ENCODE data around the gene TMEM273. TPM values are rescaled to one million over a fixed set of nuclear protein-coding genes. Genes with fewer than 3 reads are reported as not detected.

TMEM273 gene
- total RNA-seq, 1 experiment from 2014 or later, result 0.09 TPM

DNA sequence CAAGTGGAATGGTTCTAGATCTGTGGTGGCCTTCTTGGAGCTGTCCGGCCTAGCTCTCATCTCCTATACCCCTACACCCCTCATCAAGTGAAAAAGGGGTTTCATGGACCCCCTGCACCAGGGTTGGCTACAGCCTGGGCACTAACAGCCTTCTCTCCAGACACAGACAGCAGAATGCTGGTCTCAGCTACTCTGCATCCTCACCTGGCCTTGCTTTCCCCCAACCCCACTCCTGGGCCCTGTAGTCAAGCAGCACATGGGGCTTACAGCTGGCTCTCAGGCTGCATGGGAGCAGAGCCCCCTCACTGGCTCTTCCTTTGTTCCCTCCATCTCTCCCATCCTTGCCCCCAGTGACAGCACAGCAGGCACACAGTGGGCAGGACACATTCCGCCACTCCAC, 20.8 kb upstream of the TMEM273 start (continued):
- no peak for TF ChIP-seq ZSCAN18 (CRISPR knock-in tag; IDR thresholded peaks at IDR 0.05)
- TF ChIP-seq FOXJ3 (CRISPR knock-in tag; IDR thresholded peaks at IDR 0.05; ENCODE audit: borderline replicate concordance), result no peak
- no peak for TF ChIP-seq NR1H2 (CRISPR knock-in tag; IDR thresholded peaks at IDR 0.05)
- TF ChIP-seq MYBL2 (CRISPR knock-in tag; IDR thresholded peaks at IDR 0.05), result no peak
- TF ChIP-seq ELF4 (CRISPR knock-in tag; IDR thresholded peaks at IDR 0.05; ENCODE audit: low read depth), result no peak
- TF ChIP-seq SMAD3 (CRISPR knock-in tag; IDR thresholded peaks at IDR 0.05; ENCODE audit: borderline replicate concordance), result no peak
- TF ChIP-seq, protein P1, sequence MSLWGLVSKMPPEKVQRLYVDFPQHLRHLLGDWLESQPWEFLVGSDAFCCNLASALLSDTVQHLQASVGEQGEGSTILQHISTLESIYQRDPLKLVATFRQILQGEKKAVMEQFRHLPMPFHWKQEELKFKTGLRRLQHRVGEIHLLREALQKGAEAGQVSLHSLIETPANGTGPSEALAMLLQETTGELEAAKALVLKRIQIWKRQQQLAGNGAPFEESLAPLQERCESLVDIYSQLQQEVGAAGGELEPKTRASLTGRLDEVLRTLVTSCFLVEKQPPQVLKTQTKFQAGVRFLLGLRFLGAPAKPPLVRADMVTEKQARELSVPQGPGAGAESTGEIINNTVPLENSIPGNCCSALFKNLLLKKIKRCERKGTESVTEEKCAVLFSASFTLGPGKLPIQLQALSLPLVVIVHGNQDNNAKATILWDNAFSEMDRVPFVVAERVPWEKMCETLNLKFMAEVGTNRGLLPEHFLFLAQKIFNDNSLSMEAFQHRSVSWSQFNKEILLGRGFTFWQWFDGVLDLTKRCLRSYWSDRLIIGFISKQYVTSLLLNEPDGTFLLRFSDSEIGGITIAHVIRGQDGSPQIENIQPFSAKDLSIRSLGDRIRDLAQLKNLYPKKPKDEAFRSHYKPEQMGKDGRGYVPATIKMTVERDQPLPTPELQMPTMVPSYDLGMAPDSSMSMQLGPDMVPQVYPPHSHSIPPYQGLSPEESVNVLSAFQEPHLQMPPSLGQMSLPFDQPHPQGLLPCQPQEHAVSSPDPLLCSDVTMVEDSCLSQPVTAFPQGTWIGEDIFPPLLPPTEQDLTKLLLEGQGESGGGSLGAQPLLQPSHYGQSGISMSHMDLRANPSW (CRISPR knock-in tag; conservative IDR thresholded peaks at IDR 0.05; ENCODE audit: low read depth), result no peak
- no peak for TF ChIP-seq HMGA2 (CRISPR knock-in tag; IDR thresholded peaks at IDR 0.05)

- Mint-ChIP-seq H3K36me3 (peaks cover 4% of the 10 kb centered on the region; the same call in 1 of the 2 replicates), H3K4me1 (peaks cover 7% of the 10 kb centered on the region), H3K27ac (no peak overlapping the region), H3K4me3 (no peak overlapping the region), H3K9me3 (peaks cover 19% of the 10 kb centered on the region), H3K27me3 (ENCODE audit: low read depth) (no peaks in the 10 kb centered on the region; the same call in none of the 2 replicates)
- ATAC-seq (no peak), DNase-seq (ENCODE audit: low spot score) (no peak)
- ChIA-PET CTCF (no interaction called here), POLR2A (no interaction called here)
- TF ChIP-seq CBFB (CRISPR knock-in tag; IDR thresholded peaks at IDR 0.05; ENCODE audit: low read depth), result no peak
- no peak for TF ChIP-seq E2F1 (CRISPR knock-in tag; IDR thresholded peaks at IDR 0.05)
- TF ChIP-seq SMAD4 (CRISPR knock-in tag; IDR thresholded peaks at IDR 0.05), result no peak
- no peak for TF ChIP-seq NFATC4 (CRISPR knock-in tag; IDR thresholded peaks at IDR 0.05)
- TF ChIP-seq ZNF121 (CRISPR knock-in tag; IDR thresholded peaks at IDR 0.05), result no peak
- no peak for TF ChIP-seq RORB (CRISPR knock-in tag; IDR thresholded peaks at IDR 0.05)
- TF ChIP-seq SOX15 (CRISPR knock-in tag; IDR thresholded peaks at IDR 0.05), result no peak
- TF ChIP-seq MYBL2 (CRISPR knock-in tag; IDR thresholded peaks at IDR 0.05), result no peak
- TF ChIP-seq ELF4 (CRISPR knock-in tag; IDR thresholded peaks at IDR 0.05; ENCODE audit: low read depth), result no peak
- no peak for TF ChIP-seq GRHL2 (CRISPR knock-in tag; IDR thresholded peaks at IDR 0.05; ENCODE audit: insufficient replicate concordance, severe bottlenecking)
- no peak for TF ChIP-seq ZBTB43 (CRISPR knock-in tag; IDR thresholded peaks at IDR 0.05)
- no peak for TF ChIP-seq ZNF263 (CRISPR knock-in tag; IDR thresholded peaks at IDR 0.05; ENCODE audit: low read depth)
These were observed 19.8 kb upstream of the TMEM273 start for GRCh38 chr10:49207936-49208487.

DNA sequence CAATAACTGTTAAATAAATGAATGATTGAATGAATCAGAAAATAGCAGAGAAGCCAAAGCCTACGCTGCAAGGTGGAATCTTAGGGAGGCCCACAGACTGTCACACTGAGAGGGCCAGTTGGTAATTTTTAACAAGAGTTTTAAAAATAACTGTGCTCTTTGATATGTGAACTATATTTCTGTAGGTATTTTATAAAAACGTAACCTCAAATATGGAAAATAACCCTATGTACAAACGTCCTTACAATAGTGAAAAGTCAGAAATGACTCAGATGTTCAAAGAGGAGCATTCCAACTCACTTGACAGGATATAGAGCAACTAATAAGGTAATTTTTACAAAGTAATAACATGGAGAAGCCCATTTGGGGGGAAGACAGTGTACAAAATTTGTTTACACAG, 18.9 kb upstream of the TMEM273 start:
- Mint-ChIP-seq H3K27me3 (ENCODE audit: low read depth) (no peaks in the 10 kb centered on the region; the same call in 1 of the 2 replicates), H3K36me3 (peaks cover 4% of the 10 kb centered on the region; the same call in 1 of the 2 replicates), H3K27ac (no peak overlapping the region), H3K4me3 (no peak overlapping the region), H3K4me1 (no peaks in the 10 kb centered on the region), H3K9me3 (peaks cover 19% of the 10 kb centered on the region)
- POLR2A ChIA-PET, result no interaction called here
- CTCF ChIA-PET, result no interaction called here
- ATAC-seq, result no peak
- DNase-seq (ENCODE audit: low spot score), result no peak
- no peak for TF ChIP-seq RORB (CRISPR knock-in tag; IDR thresholded peaks at IDR 0.05)
- TF ChIP-seq ATF1 (CRISPR knock-in tag; IDR thresholded peaks at IDR 0.05), result no peak
- TF ChIP-seq NFE2L1 (CRISPR knock-in tag; IDR thresholded peaks at IDR 0.05), result no peak
- no peak for TF ChIP-seq TEAD1 (CRISPR knock-in tag; IDR thresholded peaks at IDR 0.05)
- TF ChIP-seq ZNF138 (CRISPR knock-in tag; conservative IDR thresholded peaks at IDR 0.05), result no peak
- TF ChIP-seq ZNF416 (CRISPR knock-in tag; IDR thresholded peaks at IDR 0.05), result no peak
- no peak for TF ChIP-seq IRF2 (CRISPR knock-in tag; IDR thresholded peaks at IDR 0.05; ENCODE audit: borderline replicate concordance, low read depth)
- no peak for TF ChIP-seq NFATC4 (CRISPR knock-in tag; IDR thresholded peaks at IDR 0.05)
- no peak for TF ChIP-seq ZNF263 (CRISPR knock-in tag; IDR thresholded peaks at IDR 0.05; ENCODE audit: low read depth)
- TF ChIP-seq ESRRA (CRISPR knock-in tag; IDR thresholded peaks at IDR 0.05; ENCODE audit: borderline replicate concordance), result no peak
- TF ChIP-seq NR2C2 (CRISPR knock-in tag; IDR thresholded peaks at IDR 0.05), result no peak
- TF ChIP-seq ZNF121 (CRISPR knock-in tag; IDR thresholded peaks at IDR 0.05), result no peak
- no peak for TF ChIP-seq CREM (CRISPR knock-in tag; IDR thresholded peaks at IDR 0.05)
- no peak for TF ChIP-seq JUN (CRISPR knock-in tag; IDR thresholded peaks at IDR 0.05)
- no peak for TF ChIP-seq FOXK1 (CRISPR knock-in tag; IDR thresholded peaks at IDR 0.05)
